Measurements from ENCODE around the gene DOCK3. TPM values are rescaled to one million over a fixed set of nuclear protein-coding genes. Genes with fewer than 3 reads are reported as not detected.

DOCK3 gene
- total and polyA plus RNA-seq, 2 donors (not counting 3 experiments of a cell fraction or from before 2014, with no cell fraction given) = 0.08 to 0.13 TPM

GRCh38 chr3:51279448-51279847, 604.7 kb downstream of the DOCK3 start:
- intact Hi-C loops (cut with micrococcal nuclease) = no loop called here
- Histone ChIP-seq H3K4me3 (replicated peaks in 1 of 3; ENCODE audit: insufficient read depth in 1 of 3, low read depth in 1 of 3, low read length in 3 of 3) (no peak overlapping the region), H3K36me3 (ENCODE audit: control insufficient read depth in 2 of 2, extremely low read depth in 1 of 2, insufficient read depth in 2 of 2, low read length in 2 of 2) (no peaks in the 10 kb centered on the region), H3K27ac (ENCODE audit: insufficient read depth, low read depth, low read length) (no peak overlapping the region), H3K4me1 (ENCODE audit: control insufficient read depth, extremely low read depth, insufficient read depth, low read length) (no peaks in the 10 kb centered on the region), H3K9me3 (replicated peaks; ENCODE audit: control insufficient read depth, insufficient read depth, low read length) (no peaks in the 10 kb centered on the region), H4K20me1 (replicated peaks; ENCODE audit: control insufficient read depth, extremely low read depth, insufficient read depth, low read length) (no peaks in the 10 kb centered on the region), H3K4me2 (ENCODE audit: insufficient read depth, low read length) (no peak overlapping the region), H3K79me2 (ENCODE audit: control insufficient read depth, insufficient read depth, low read length) (no peaks in the 10 kb centered on the region), H3K9me1 (replicated peaks; ENCODE audit: control insufficient read depth, extremely low read depth, insufficient read depth, low read length) (no peaks in the 10 kb centered on the region), H2AFZ (ENCODE audit: low read depth, low read length) (no peak overlapping the region), H3K9ac (replicated peaks; ENCODE audit: extremely low read depth, insufficient read depth, low read length) (no peak overlapping the region), H3K27me3 (ENCODE audit: control insufficient read depth in 2 of 2, insufficient read depth in 2 of 2, low read length in 2 of 2) (no peaks in the 10 kb centered on the region)
- dilution Hi-C loops (cut with MboI; ENCODE audit: extremely low pct_ligation_motif_present, low sequenced_read_pairs) = no loop called here
- FAIRE-seq = no peak
- BruUV-seq (replicated peaks) = no TSS peak
- ChIA-PET CTCF (no interaction called here), POLR2A (no interaction called here)
- no peak for DNase-seq (ENCODE audit: low read depth, low spot score)
- TF ChIP-seq POLR2AphosphoS5 (IDR thresholded peaks at IDR 0.05; ENCODE audit: insufficient read depth, low read depth, low read length) (no peak), POLR2A (IDR thresholded peaks at IDR 0.05; ENCODE audit: low read depth, low read length) (no peak), MYC (IDR thresholded peaks at IDR 0.05; ENCODE audit: low read depth, low read length) (no peak), JUN (IDR thresholded peaks at IDR 0.05; ENCODE audit: borderline replicate concordance, insufficient read depth, insufficient read length, low read depth) (no peak), MAX (IDR thresholded peaks at IDR 0.05; ENCODE audit: insufficient read depth, insufficient read length) (no peak), FOS (IDR thresholded peaks at IDR 0.05; ENCODE audit: borderline replicate concordance, insufficient read depth, low read length) (no peak), GATA2 (IDR thresholded peaks at IDR 0.05; ENCODE audit: insufficient read depth, insufficient read length, low read depth, low read length) (no peak), EZH2 (IDR thresholded peaks at IDR 0.05; ENCODE audit: borderline replicate concordance, low read depth, low read length, severe bottlenecking) (no peak)
- TF ChIP-seq, protein P1, sequence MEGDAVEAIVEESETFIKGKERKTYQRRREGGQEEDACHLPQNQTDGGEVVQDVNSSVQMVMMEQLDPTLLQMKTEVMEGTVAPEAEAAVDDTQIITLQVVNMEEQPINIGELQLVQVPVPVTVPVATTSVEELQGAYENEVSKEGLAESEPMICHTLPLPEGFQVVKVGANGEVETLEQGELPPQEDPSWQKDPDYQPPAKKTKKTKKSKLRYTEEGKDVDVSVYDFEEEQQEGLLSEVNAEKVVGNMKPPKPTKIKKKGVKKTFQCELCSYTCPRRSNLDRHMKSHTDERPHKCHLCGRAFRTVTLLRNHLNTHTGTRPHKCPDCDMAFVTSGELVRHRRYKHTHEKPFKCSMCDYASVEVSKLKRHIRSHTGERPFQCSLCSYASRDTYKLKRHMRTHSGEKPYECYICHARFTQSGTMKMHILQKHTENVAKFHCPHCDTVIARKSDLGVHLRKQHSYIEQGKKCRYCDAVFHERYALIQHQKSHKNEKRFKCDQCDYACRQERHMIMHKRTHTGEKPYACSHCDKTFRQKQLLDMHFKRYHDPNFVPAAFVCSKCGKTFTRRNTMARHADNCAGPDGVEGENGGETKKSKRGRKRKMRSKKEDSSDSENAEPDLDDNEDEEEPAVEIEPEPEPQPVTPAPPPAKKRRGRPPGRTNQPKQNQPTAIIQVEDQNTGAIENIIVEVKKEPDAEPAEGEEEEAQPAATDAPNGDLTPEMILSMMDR (IDR thresholded peaks at IDR 0.05; ENCODE audit: extremely low read depth in 1 of 2, insufficient read depth in 1 of 2, low read depth in 1 of 2, low read length in 2 of 2) = no peak

Data from endothelial cell of umbilical vein (primary cell).